Uterus (tissue), 4 donors: ENCODE measurements around the gene SHROOM3. TPM values are rescaled to one million over a fixed set of nuclear protein-coding genes. Genes with fewer than 3 reads are reported as not detected.
A peak's percentile ranks its signal among the peaks of the same experiment; 100 is the strongest.

Source experiments
- DNase-seq, 2 donors: peaks; one replicate each; pipeline ENCODE4 v3.0.0-alpha.2; 2019 to 2020
- H3K27ac ChIP-seq, 2 donors: fragments of 200-600 bp; sonication (generic); 1 replicate in 1 of 2; 2 replicates in 1 of 2; pipeline ENCODE4 v1.5.1; 2016 to 2018
- H3K27me3 ChIP-seq, 2 donors: fragments of 200-600 bp; sonication (generic); one replicate each; pipeline ENCODE4 v1.5.1; 2018 to 2019; ENCODE audit warnings: control low read depth in 1 of 2
- H3K36me3 ChIP-seq, 2 donors: fragments of 200-600 bp; sonication (generic); one replicate each; pipeline ENCODE4 v1.5.1; 2019; ENCODE audit warnings: control low read depth in 1 of 2
- H3K4me1 ChIP-seq, 2 donors: fragments of 200-600 bp; sonication (generic); one replicate each; pipeline ENCODE4 v1.5.1; 2018 to 2019; ENCODE audit warnings: control low read depth in 1 of 2
- H3K4me3 ChIP-seq, 2 donors: fragments of 200-600 bp; sonication (generic); 1 replicate in 1 of 2; 2 replicates in 1 of 2; pipeline ENCODE4 v1.5.1; 2018 to 2019; ENCODE audit warnings: mild to moderate bottlenecking in 1 of 2
- H3K9me3 ChIP-seq, 2 donors: fragments of 200-600 bp; sonication (generic); one replicate each; pipeline ENCODE4 v1.5.1; 2019; ENCODE audit warnings: control low read depth in 1 of 2
- POLR2A ChIP-seq, 2 donors: fragments of 450-650 bp; IDR thresholded peaks; one replicate each; pipeline ENCODE4 v1.6.1; 2016; ENCODE audit warnings: antibody characterized with exemption in 2 of 2, mild to moderate bottlenecking in 1 of 2, moderate library complexity in 1 of 2
- intact Hi-C: fragments of 100-400 bp; cut with DNase I; formaldehyde crosslinking; loops from one replicate; pipeline ENCODE4 v1.15.1; 2023; ENCODE audit warnings: low total_unique reads
- total RNA-seq, 4 donors: library from RNA; depleted of rRNA in 3 of 4; stranded (reverse); fragments of >200 nt in 3 of 4; gene quantifications; one replicate each; pipeline versions ENCODE4 v1.1.0 to v1.2.4, GENCODE V29; 2014 to 2023
- TF ChIP-seq, protein P1 (sequence below), 4 experiments: fragments of 200-600 bp in 2 of 4; fragments of 450-650 bp in 2 of 4; sonication (generic) in 2 of 4; IDR thresholded peaks; one replicate each; pipeline ENCODE4 v1.5.1; 2016 to 2019; ENCODE audit warnings: antibody characterized with exemption in 4 of 4, mild to moderate bottlenecking in 2 of 4, moderate library complexity in 1 of 4
- donor health status: DM: yes; HTN: yes; CAD: no.

Gene SHROOM3
- total RNA-seq, 4 donors from 2014 or later, result 1.5 to 24.1 (median 3.4) TPM

DNA sequence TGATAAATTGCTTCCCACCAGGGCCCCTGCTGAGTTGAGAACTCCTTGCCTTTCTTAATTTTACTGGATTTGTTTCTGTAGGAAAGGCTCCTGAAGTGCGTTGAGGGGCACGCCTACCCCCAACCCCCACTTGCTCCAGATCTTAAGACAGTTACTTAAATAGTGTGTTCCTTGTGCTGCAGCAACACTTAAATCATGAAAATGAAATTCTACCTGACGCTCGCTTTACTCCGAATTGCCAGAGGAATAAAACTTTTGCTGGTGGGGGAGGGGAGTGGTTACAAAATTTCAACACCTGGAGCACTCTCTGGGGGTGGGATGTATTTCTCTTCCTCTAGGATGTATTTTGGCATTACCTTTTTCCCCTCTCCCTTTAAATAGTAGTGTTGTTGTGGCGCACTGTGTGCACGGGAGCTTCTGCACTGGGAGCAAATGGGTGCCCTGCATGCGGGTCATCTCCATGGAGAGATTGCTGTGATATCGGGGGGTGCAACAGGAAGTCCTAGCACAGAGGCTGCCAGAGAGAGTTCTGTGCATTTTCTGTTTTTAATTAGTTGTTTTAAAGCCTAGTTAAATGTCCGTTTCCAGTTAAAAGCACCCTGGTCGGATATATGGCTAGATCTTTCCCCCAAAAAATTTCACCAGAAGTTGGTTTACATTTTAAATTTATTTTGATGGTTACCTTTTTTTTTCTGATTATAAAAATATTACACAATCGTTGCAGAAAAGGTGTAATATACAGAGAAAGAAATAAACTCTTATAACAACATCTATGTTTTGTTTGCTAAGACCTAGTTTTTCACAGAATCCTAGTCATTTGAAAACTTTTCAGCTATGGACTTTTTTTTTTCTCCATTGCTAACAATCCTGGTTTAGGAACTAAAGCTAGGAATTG lies 255.2 kb downstream of the SHROOM3 start:
- Histone ChIP-seq H3K4me1 (no peaks in the 10 kb centered on the region), H3K36me3 (no peaks in the 10 kb centered on the region), H3K27me3 (no peaks in the 10 kb centered on the region), H3K27ac (peak overlapping the region; percentile 56 to 67), H3K4me3 (peak overlapping the region; percentile 26 to 53), H3K9me3 (no peaks in the 10 kb centered on the region)
- DNase-seq, result no peak
- intact Hi-C loops, result no loop called here
- TF ChIP-seq, protein P1, sequence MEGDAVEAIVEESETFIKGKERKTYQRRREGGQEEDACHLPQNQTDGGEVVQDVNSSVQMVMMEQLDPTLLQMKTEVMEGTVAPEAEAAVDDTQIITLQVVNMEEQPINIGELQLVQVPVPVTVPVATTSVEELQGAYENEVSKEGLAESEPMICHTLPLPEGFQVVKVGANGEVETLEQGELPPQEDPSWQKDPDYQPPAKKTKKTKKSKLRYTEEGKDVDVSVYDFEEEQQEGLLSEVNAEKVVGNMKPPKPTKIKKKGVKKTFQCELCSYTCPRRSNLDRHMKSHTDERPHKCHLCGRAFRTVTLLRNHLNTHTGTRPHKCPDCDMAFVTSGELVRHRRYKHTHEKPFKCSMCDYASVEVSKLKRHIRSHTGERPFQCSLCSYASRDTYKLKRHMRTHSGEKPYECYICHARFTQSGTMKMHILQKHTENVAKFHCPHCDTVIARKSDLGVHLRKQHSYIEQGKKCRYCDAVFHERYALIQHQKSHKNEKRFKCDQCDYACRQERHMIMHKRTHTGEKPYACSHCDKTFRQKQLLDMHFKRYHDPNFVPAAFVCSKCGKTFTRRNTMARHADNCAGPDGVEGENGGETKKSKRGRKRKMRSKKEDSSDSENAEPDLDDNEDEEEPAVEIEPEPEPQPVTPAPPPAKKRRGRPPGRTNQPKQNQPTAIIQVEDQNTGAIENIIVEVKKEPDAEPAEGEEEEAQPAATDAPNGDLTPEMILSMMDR (IDR thresholded peaks at IDR 0.05), result no peak
- TF ChIP-seq POLR2A (IDR thresholded peaks at IDR 0.05), result no peak

DNA sequence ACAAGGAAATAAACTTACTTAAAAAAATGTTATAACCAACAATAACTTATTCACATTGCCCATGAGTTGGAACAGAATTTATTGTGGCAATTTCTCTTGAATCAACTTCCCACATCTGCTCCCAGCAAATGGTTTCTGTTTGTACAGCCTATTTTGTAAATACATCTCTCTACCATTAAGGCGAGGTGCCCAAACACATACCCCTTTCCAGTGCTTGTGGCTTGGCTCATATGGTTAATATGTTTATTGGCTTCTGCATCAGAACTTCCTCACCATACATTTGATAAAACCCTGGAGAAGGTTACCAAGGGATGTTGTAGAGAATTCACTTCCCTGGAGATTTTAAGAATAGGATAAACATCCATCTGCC lies 255.9 kb downstream of the SHROOM3 start:
- no peaks in the 10 kb centered on the region for H3K36me3 ChIP-seq
- TF ChIP-seq, protein P1 (IDR thresholded peaks at IDR 0.05), result no peak
- TF ChIP-seq POLR2A (IDR thresholded peaks at IDR 0.05), result no peak
- H3K27me3 ChIP-seq, result no peaks in the 10 kb centered on the region
- H3K4me1 ChIP-seq, result no peaks in the 10 kb centered on the region
- no peaks in the 10 kb centered on the region for H3K9me3 ChIP-seq
- no peak overlapping the region for H3K4me3 ChIP-seq
- no peak for DNase-seq
- no peak overlapping the region for H3K27ac ChIP-seq
- intact Hi-C loops, result no loop called here

DNA sequence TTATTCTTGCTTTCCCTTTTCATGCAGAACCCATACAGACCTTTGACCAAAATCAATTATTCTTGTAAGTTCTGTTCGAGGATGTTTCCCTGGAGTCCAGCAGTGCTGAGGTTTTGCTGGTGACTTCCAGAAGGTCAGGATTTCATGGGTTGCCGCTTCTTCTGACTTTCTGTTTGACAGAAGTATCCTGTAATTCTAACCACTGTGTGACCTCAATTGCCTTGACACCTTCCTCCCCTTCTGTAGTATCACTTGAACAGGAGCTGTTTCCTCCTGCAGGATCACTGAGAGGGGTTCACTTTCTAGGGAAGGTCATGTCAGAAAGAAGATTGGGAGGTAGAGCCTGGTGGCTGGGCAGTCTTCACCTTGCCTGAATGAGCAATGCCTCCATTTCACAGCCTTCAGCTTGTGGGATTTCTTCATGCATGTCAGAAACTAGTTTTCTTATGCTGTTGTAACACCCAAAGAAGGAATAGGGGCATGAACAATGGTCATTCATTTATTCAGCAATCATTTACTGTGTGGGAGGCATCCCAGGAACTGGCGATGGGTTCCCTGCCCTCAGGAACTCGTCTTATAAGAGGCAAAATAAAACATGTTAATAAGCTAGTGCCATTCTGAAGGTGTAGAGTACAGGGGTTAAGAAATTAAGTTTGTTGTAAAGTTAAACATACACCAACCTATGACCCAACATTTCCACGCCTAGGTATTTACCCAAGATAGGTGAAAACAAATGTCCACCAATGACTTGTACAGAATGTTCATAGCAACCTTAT lies 257.0 kb downstream of the SHROOM3 start:
- H3K4me1 ChIP-seq, result no peaks in the 10 kb centered on the region
- H3K36me3 ChIP-seq, result no peaks in the 10 kb centered on the region
- H3K27me3 ChIP-seq, result no peaks in the 10 kb centered on the region
- no peak overlapping the region for H3K27ac ChIP-seq
- no peak for DNase-seq
- no peak for TF ChIP-seq POLR2A (IDR thresholded peaks at IDR 0.05)
- TF ChIP-seq, protein P1 (IDR thresholded peaks at IDR 0.05), result no peak
- no peaks in the 10 kb centered on the region for H3K9me3 ChIP-seq
- intact Hi-C loops, result no loop called here
- H3K4me3 ChIP-seq, result no peak overlapping the region

DNA sequence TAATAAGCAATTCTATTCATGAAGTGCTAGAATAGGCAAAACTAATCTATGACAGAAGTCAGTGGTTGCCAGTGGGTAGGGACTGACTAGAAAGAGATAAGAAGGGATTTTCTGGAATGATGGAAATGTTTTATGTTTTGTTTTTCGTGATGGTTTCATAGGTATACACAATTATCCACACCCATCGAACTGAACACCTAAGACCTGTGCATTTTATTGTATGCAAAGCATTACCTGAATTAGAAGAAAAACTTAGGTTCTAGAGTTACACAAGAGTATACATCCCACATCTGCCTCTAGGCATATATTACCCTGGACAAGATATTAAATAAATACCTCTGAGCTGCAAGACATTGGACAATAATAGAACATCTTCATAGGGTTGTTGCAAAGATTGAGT lies 257.7 kb downstream of the SHROOM3 start:
- no peak for DNase-seq
- Histone ChIP-seq H3K27ac (no peak overlapping the region), H3K4me1 (no peaks in the 10 kb centered on the region), H3K36me3 (no peaks in the 10 kb centered on the region), H3K9me3 (no peaks in the 10 kb centered on the region), H3K4me3 (no peak overlapping the region), H3K27me3 (no peaks in the 10 kb centered on the region)
- TF ChIP-seq, protein P1 (IDR thresholded peaks at IDR 0.05), result no peak
- no peak for TF ChIP-seq POLR2A (IDR thresholded peaks at IDR 0.05)
- intact Hi-C loops, result no loop called here

DNA sequence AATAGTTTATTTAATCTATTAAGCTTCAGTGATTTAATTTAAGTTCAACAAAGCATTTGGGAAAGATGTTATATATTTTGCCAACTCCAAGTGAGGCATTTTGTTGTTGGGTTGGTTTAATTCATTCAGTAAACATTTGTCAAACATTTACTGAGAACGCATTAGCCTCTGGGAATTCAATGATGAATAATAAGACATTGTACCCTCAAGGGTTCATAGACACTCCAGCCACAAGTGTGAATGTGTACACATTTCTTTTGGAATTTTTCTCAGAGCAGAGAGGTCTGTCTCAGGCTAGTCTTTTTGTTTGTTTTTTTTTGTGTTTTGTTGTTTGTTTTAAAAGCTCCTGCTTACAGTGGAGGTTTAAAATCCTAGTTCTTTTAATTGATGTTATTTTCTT lies 259.0 kb downstream of the SHROOM3 start:
- no peaks in the 10 kb centered on the region for H3K36me3 ChIP-seq
- H3K27me3 ChIP-seq, result no peaks in the 10 kb centered on the region
- no peaks in the 10 kb centered on the region for H3K9me3 ChIP-seq
- no peak overlapping the region for H3K4me3 ChIP-seq
- TF ChIP-seq, protein P1 (IDR thresholded peaks at IDR 0.05), result no peak
- no peak for TF ChIP-seq POLR2A (IDR thresholded peaks at IDR 0.05)
- H3K4me1 ChIP-seq, result no peaks in the 10 kb centered on the region
- no peak for DNase-seq
- intact Hi-C loops, result no loop called here
- H3K27ac ChIP-seq, result no peak overlapping the region
